OCI-LY3 (cell line): ENCODE measurements around the gene XBP1.

ENCODE experiments used
- EZH2phosphoT487 ChIP-seq: fragments of 200-600 bp; shearing (Covaris generic); IDR thresholded peaks from 2 replicates; pipeline ENCODE4 v1.6.1; 2018; ENCODE audit warnings: antibody characterized with exemption, mixed run types, low read depth
- TF ChIP-seq, protein P1 (sequence below): fragments of 200-600, 300-600 bp; sonication (generic); IDR thresholded peaks from 2 replicates; pipeline ENCODE4 v1.5.1; 2014; ENCODE audit warnings: antibody characterized with exemption, low read length, low read depth

- TF ChIP-seq, protein P1, sequence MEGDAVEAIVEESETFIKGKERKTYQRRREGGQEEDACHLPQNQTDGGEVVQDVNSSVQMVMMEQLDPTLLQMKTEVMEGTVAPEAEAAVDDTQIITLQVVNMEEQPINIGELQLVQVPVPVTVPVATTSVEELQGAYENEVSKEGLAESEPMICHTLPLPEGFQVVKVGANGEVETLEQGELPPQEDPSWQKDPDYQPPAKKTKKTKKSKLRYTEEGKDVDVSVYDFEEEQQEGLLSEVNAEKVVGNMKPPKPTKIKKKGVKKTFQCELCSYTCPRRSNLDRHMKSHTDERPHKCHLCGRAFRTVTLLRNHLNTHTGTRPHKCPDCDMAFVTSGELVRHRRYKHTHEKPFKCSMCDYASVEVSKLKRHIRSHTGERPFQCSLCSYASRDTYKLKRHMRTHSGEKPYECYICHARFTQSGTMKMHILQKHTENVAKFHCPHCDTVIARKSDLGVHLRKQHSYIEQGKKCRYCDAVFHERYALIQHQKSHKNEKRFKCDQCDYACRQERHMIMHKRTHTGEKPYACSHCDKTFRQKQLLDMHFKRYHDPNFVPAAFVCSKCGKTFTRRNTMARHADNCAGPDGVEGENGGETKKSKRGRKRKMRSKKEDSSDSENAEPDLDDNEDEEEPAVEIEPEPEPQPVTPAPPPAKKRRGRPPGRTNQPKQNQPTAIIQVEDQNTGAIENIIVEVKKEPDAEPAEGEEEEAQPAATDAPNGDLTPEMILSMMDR: no peak
- no peak for TF ChIP-seq EZH2phosphoT487
Observed at GRCh38 chr22:28761449-28761755, 39.0 kb downstream of the XBP1 start.
